Measurements from ENCODE around the gene TRAF7. TPM values are rescaled to one million over a fixed set of nuclear protein-coding genes. Genes with fewer than 3 reads are reported as not detected.
A peak's percentile ranks its signal among the peaks of the same experiment; 100 is the strongest.

Gene TRAF7
- total RNA-seq, 1 donor from 2014 or later = 190 TPM

DNA sequence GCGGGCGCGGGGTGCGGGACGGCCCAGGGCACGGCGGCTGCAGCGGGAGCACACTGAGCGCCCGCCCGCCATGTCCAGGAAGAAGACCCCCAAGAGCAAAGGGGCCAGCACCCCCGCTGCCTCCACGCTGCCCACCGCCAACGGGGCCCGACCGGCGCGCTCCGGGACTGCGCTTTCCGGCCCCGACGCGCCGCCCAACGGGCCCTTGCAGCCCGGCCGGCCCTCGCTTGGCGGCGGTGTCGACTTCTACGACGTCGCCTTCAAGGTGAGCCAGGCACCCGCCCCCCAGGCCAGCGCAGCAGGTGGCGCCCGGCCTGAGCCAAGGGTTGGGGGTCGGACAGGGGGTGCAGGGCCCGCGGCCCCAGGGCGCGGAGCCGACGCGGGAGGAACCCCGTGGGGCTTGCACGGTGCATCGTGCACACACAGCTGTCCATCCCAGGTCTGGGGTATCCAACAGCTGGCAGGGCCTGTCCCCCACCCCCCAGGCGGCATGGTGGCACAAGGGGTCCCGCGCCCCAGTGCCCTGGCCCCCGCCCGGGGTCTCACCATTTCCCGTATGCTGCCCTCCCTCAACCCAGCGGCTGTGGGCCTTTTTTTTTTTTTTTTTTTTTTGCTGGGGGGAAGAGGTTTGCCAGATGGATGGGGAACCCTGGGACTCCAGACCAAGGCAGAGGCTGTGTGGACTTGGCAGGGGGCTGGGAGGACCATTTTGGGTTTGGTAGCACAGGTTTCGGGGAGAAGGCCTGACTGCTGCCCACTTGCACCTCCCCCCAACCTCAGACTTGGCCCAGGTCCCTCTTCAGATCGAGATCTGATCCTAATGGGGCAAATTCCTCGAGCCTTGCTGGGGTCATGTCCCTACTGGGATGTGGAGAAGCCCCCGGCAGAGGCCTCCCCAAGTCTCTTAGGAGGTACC, 6.6 kb upstream of the TRAF7 start:
- no peak for DNase-seq (ENCODE audit: low spot score)
- Mint-ChIP-seq H3K4me1 (ENCODE audit: unreplicated experiment) (peaks cover 9% of the 10 kb centered on the region), H3K27ac (ENCODE audit: unreplicated experiment) (no peak overlapping the region), H3K4me3 (ENCODE audit: unreplicated experiment) (peak overlapping the region; percentile 65), H3K27me3 (ENCODE audit: unreplicated experiment) (peaks cover 13% of the 10 kb centered on the region), H3K9me3 (ENCODE audit: unreplicated experiment) (no peaks in the 10 kb centered on the region), H3K36me3 (ENCODE audit: low read depth, unreplicated experiment) (no peaks in the 10 kb centered on the region)
- TF ChIP-seq, protein P1, sequence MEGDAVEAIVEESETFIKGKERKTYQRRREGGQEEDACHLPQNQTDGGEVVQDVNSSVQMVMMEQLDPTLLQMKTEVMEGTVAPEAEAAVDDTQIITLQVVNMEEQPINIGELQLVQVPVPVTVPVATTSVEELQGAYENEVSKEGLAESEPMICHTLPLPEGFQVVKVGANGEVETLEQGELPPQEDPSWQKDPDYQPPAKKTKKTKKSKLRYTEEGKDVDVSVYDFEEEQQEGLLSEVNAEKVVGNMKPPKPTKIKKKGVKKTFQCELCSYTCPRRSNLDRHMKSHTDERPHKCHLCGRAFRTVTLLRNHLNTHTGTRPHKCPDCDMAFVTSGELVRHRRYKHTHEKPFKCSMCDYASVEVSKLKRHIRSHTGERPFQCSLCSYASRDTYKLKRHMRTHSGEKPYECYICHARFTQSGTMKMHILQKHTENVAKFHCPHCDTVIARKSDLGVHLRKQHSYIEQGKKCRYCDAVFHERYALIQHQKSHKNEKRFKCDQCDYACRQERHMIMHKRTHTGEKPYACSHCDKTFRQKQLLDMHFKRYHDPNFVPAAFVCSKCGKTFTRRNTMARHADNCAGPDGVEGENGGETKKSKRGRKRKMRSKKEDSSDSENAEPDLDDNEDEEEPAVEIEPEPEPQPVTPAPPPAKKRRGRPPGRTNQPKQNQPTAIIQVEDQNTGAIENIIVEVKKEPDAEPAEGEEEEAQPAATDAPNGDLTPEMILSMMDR (IDR thresholded peaks at IDR 0.05; ENCODE audit: unreplicated experiment) = no peak

DNA sequence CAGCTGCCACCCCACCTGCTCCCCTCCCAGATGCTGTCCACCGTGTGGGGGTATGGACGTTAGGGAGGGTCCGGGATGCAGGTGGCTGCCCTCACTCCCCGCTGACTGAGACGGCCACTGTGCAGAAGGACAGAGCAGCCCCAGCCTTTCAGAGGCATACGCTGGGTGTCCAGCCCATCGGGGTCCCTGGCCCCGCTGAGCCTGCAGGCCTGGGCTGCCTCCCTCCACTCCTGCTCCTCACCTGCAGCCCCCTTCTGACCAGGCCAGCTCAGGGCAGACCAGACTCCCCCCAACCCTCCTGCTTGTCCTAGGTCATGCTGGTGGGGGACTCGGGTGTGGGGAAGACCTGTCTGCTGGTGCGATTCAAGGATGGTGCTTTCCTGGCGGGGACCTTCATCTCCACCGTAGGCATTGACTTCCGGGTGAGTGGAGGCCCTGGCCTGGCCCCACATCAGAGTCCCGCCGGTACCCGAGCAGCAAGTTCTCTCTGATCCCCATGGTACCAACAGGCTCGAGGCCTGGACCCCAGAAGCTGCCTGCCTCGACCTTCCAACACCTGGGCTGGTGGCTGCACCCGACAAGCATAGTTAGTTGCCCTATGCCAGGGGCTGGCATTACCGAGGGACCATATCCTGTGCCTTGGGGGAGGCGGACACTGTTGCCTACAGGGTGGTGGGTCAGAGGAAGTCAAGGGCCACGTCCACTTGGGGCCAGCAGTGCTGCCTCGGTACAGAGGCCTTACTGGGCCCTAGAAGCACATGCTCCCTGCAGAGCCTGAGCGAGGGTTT, 5.8 kb upstream of the TRAF7 start:
- H3K27ac Mint-ChIP-seq (ENCODE audit: unreplicated experiment) = no peak overlapping the region
- H3K36me3 Mint-ChIP-seq (ENCODE audit: low read depth, unreplicated experiment) = no peaks in the 10 kb centered on the region
- no peak for DNase-seq (ENCODE audit: low spot score)
- H3K4me1 Mint-ChIP-seq (ENCODE audit: unreplicated experiment) = peaks cover 13% of the 10 kb centered on the region
- peaks cover 16% of the 10 kb centered on the region for H3K27me3 Mint-ChIP-seq (ENCODE audit: unreplicated experiment)
- TF ChIP-seq, protein P1 (IDR thresholded peaks at IDR 0.05; ENCODE audit: unreplicated experiment) = no peak
- H3K9me3 Mint-ChIP-seq (ENCODE audit: unreplicated experiment) = no peaks in the 10 kb centered on the region
- no peak overlapping the region for H3K4me3 Mint-ChIP-seq (ENCODE audit: unreplicated experiment)

DNA sequence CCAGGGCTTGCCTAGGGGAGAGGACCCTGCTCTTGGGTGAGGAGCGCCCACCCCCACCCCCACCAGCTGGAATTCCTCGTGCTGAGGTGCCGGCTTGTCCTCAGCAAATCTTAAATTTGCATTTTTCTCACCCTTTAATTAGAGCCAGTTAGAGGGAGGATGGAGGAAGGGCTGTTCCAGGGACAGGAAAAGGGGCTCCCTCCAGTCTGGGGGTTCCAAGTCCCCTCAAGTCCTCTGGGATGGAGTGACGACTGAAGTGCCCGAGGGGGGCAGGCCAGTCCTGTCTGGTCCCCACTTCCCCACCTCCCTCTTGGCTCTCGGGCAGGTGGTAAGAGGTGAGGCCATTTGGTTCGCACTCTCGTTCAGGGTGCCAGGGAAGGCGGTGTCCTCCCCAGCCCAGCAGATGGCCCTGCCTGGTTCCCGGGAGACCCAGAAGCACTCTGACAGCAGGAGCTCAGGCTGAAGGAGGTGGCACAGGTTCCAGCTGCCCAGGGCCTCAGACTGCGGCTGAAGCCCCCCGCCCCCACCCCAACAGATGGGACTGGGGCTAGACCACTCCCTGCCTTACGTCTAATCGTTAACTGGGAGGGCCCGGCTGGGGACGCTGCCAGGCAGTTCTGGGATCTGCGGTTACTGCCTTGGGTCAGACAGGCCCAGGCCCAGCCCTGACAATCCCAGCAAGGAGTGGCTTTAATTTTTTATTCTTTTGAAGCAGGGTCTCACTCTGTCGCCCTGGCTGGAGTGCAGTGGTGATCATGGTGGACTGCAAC, 5.0 kb upstream of the TRAF7 start:
- peaks cover 17% of the 10 kb centered on the region for H3K4me1 Mint-ChIP-seq (ENCODE audit: unreplicated experiment)
- TF ChIP-seq, protein P1 (IDR thresholded peaks at IDR 0.05; ENCODE audit: unreplicated experiment) = no peak
- H3K27ac Mint-ChIP-seq (ENCODE audit: unreplicated experiment) = no peak overlapping the region
- no peak for DNase-seq (ENCODE audit: low spot score)
- peaks cover 22% of the 10 kb centered on the region for H3K27me3 Mint-ChIP-seq (ENCODE audit: unreplicated experiment)
- no peaks in the 10 kb centered on the region for H3K9me3 Mint-ChIP-seq (ENCODE audit: unreplicated experiment)
- H3K36me3 Mint-ChIP-seq (ENCODE audit: low read depth, unreplicated experiment) = peaks cover 4% of the 10 kb centered on the region
- H3K4me3 Mint-ChIP-seq (ENCODE audit: unreplicated experiment) = no peak overlapping the region

DNA sequence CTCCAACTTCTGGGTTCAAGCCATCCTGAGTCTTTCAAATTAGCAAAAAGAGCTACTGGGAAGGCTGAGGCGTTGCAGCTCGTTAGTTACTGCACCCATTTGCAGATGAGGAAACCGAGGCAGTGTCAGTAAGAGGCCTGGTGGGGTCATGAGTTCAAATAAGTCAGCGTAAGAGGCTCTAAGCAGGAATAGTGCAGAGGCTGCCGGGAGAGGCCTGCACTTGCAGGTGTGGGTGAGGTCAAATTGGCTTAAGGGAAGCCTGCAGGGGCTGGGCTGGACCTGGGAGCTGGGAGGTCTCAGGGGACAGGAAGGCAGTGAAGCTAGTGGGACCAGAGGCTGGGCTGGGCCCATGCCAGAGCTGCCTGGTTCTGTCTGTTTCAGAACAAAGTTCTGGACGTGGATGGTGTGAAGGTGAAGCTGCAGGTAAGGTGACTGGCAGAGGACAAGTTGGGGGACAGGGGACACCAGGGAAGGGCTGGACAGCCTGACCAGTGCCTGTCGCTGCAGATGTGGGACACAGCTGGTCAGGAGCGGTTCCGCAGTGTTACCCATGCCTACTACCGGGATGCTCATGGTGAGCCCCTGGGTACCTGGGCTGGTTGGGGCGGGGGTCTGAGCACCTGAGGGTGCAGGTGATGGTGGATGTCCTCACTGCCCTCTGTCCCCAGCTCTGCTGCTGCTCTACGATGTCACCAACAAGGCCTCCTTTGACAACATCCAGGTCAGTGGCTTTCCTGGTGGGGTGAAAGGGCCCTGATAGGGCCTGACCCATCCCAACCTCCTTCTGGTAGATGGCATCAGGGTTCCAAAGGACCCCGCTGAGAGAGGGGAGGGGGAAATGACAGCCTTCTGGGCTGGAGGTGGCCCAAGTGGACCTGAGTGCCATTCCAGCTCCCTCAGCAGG, 4.1 kb upstream of the TRAF7 start:
- DNase-seq (ENCODE audit: low spot score) = no peak
- Mint-ChIP-seq H3K27me3 (ENCODE audit: unreplicated experiment) (peaks cover 22% of the 10 kb centered on the region), H3K9me3 (ENCODE audit: unreplicated experiment) (no peaks in the 10 kb centered on the region), H3K4me1 (ENCODE audit: unreplicated experiment) (peaks cover 22% of the 10 kb centered on the region), H3K27ac (ENCODE audit: unreplicated experiment) (no peak overlapping the region), H3K36me3 (ENCODE audit: low read depth, unreplicated experiment) (peaks cover 9% of the 10 kb centered on the region), H3K4me3 (ENCODE audit: unreplicated experiment) (no peak overlapping the region)
- TF ChIP-seq, protein P1 (IDR thresholded peaks at IDR 0.05; ENCODE audit: unreplicated experiment) = no peak

All from endothelial cell (in vitro differentiated cells).